ENCODE measurements around the gene NEK1.

The NEK1 gene

DNA sequence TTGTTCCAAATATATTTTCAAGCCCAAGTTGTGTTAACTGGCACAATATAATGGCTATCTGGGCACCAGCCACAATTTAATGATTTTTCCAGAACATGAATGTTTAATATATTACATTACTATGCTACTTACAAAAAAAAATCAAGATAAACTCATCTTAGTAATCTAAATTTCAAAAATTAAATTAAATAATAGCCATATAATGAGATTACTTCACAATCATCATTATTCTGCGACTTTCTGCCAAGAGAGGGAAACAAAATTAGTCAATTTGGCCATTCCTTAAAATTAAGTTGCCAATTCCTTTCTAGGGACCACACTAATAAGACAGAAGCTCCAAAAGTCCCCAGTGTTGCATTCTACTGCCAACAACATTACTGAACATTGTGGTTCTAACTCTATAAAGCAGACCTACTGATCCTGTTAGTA lies 7.5 kb downstream of the NEK1 start:
- H3K79me2 ChIP-seq (ENCODE audit: insufficient read depth, low read length), result peaks cover 30% of the 10 kb centered on the region
- no peaks in the 10 kb centered on the region for H3K9me2 ChIP-seq (replicated peaks; ENCODE audit: low read depth, low read length)
- peak overlapping the region; percentile 29 for H3K4me3 ChIP-seq (ENCODE audit: low read length, poor library complexity, severe bottlenecking)
- no peaks in the 10 kb centered on the region for H3K27me3 ChIP-seq (ENCODE audit: insufficient read depth, low read length, poor library complexity, severe bottlenecking)
- no peak for TF ChIP-seq EZH2phosphoT487 (IDR thresholded peaks at IDR 0.05; ENCODE audit: borderline replicate concordance)
- TF ChIP-seq CTCF (conservative IDR thresholded peaks at IDR 0.05; ENCODE audit: low read length), result no peak
- peak overlapping the region; percentile 4 for H3K9ac ChIP-seq (ENCODE audit: low read depth, low read length, poor library complexity, severe bottlenecking)
- H4K20me1 ChIP-seq (ENCODE audit: insufficient read depth, low read length, poor library complexity, severe bottlenecking), result peaks cover 9% of the 10 kb centered on the region
- no peak overlapping the region for H2AFZ ChIP-seq (ENCODE audit: low read length)
- H3K36me3 ChIP-seq (ENCODE audit: insufficient read depth, low read length), result peaks cover 11% of the 10 kb centered on the region
- peaks cover 34% of the 10 kb centered on the region for H3K4me1 ChIP-seq (ENCODE audit: insufficient read depth, low read length, poor library complexity, severe bottlenecking)
- peak overlapping the region; percentile 58 for H3K4me2 ChIP-seq (ENCODE audit: low read depth, low read length, poor library complexity, severe bottlenecking)
- H3F3A ChIP-seq (ENCODE audit: low read depth), result no peaks in the 10 kb centered on the region
- no peaks in the 10 kb centered on the region for H3K9me3 ChIP-seq (ENCODE audit: insufficient read depth, low read depth, low read length)

- Histone ChIP-seq H4K20me1 (ENCODE audit: insufficient read depth, low read length, poor library complexity, severe bottlenecking) (peaks cover 7% of the 10 kb centered on the region), H3K9me2 (replicated peaks; ENCODE audit: low read depth, low read length) (no peaks in the 10 kb centered on the region), H3K4me2 (ENCODE audit: low read depth, low read length, poor library complexity, severe bottlenecking) (peak overlapping the region; percentile 58), H3K9me3 (ENCODE audit: insufficient read depth, low read depth, low read length) (no peaks in the 10 kb centered on the region), H2AFZ (ENCODE audit: low read length) (no peak overlapping the region), H3K9ac (ENCODE audit: low read depth, low read length, poor library complexity, severe bottlenecking) (peak overlapping the region; percentile 4), H3F3A (ENCODE audit: low read depth) (no peaks in the 10 kb centered on the region), H3K79me2 (ENCODE audit: insufficient read depth, low read length) (peaks cover 28% of the 10 kb centered on the region), H3K36me3 (ENCODE audit: insufficient read depth, low read length) (peaks cover 11% of the 10 kb centered on the region), H3K4me1 (ENCODE audit: insufficient read depth, low read length, poor library complexity, severe bottlenecking) (peaks cover 34% of the 10 kb centered on the region), H3K4me3 (ENCODE audit: low read length, poor library complexity, severe bottlenecking) (peak overlapping the region; percentile 29), H3K27me3 (ENCODE audit: insufficient read depth, low read length, poor library complexity, severe bottlenecking) (no peaks in the 10 kb centered on the region)
- TF ChIP-seq CTCF (conservative IDR thresholded peaks at IDR 0.05; ENCODE audit: low read length) (no peak), EZH2phosphoT487 (IDR thresholded peaks at IDR 0.05; ENCODE audit: borderline replicate concordance) (no peak)
Observed at GRCh38 chr4:169604131-169604900, 8.1 kb downstream of the NEK1 start.

DNA sequence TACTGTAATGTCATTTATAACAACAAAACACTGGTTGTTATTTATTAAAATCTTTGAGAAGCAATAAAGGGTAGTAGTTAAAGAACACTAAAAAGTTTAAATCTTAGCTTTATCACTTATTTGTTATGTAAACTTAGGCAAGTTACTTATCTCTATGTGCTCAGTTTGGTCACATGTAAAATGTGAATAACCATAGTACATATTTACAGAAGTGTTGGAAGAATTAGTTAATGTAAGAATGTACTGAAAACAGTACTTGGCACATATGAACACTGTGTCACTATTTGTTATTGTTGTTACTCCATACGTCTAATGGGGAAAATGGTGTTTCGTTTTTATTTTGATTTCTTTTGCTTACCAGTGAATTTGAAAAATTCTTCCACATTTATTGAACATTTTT lies 9.1 kb downstream of the NEK1 start:
- no peak overlapping the region for H3K9ac ChIP-seq (ENCODE audit: low read depth, low read length, poor library complexity, severe bottlenecking)
- peaks cover 26% of the 10 kb centered on the region for H3K79me2 ChIP-seq (ENCODE audit: insufficient read depth, low read length)
- peaks cover 6% of the 10 kb centered on the region for H4K20me1 ChIP-seq (ENCODE audit: insufficient read depth, low read length, poor library complexity, severe bottlenecking)
- H3K9me2 ChIP-seq (replicated peaks; ENCODE audit: low read depth, low read length), result no peaks in the 10 kb centered on the region
- H3K4me3 ChIP-seq (ENCODE audit: low read length, poor library complexity, severe bottlenecking), result no peak overlapping the region
- no peak overlapping the region for H3K4me2 ChIP-seq (ENCODE audit: low read depth, low read length, poor library complexity, severe bottlenecking)
- H3K4me1 ChIP-seq (ENCODE audit: insufficient read depth, low read length, poor library complexity, severe bottlenecking), result peaks cover 34% of the 10 kb centered on the region
- TF ChIP-seq CTCF (conservative IDR thresholded peaks at IDR 0.05; ENCODE audit: low read length) (no peak), EZH2phosphoT487 (IDR thresholded peaks at IDR 0.05; ENCODE audit: borderline replicate concordance) (no peak)
- H3K36me3 ChIP-seq (ENCODE audit: insufficient read depth, low read length), result peaks cover 18% of the 10 kb centered on the region
- no peak overlapping the region for H2AFZ ChIP-seq (ENCODE audit: low read length)
- no peaks in the 10 kb centered on the region for H3K9me3 ChIP-seq (ENCODE audit: insufficient read depth, low read depth, low read length)
- no peaks in the 10 kb centered on the region for H3K27me3 ChIP-seq (ENCODE audit: insufficient read depth, low read length, poor library complexity, severe bottlenecking)
- H3F3A ChIP-seq (ENCODE audit: low read depth), result no peaks in the 10 kb centered on the region

All from Loucy (cell line).